ENCODE results near the gene HCK.

HCK gene

DNA sequence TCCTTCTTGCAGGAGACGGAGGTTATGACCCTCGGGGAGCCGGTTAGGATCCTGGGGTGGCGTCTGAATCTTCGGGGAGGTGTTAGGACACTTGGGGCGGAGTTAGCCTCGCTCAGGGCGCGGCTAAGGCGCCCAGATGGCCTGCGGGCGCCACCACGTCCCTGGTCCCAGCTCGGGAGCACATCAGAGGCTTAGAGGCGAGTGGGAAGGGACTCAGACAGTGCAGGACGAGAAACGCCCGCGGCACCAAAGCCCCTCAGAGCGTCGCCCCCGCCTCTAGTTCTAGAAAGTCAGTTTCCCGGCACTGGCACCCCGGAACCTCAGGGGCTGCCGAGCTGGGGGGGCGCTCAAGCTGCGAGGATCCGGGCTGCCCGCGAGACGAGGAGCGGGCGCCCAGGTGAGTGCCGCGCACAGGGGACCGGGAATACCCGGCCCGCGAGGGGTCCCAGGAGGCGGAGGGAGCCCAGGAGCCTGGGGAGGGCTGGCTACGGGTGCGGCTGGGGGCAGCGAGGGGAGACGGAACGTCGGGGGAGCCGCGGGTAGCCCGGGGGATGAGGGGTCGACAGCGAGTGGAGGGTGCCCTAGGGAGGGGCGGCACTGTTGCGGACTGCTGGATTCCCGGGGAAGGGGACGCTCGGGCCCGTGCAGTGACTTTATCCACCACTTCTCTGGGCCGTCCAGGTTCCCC lies at the start of gene HCK:
Gene HCK (plus strand): TSS at position 153 of the 688 bp plus-strand sequence.
- DNase-seq (ENCODE audit: low spot score), result peak; percentile 69
- TF ChIP-seq, protein P1, sequence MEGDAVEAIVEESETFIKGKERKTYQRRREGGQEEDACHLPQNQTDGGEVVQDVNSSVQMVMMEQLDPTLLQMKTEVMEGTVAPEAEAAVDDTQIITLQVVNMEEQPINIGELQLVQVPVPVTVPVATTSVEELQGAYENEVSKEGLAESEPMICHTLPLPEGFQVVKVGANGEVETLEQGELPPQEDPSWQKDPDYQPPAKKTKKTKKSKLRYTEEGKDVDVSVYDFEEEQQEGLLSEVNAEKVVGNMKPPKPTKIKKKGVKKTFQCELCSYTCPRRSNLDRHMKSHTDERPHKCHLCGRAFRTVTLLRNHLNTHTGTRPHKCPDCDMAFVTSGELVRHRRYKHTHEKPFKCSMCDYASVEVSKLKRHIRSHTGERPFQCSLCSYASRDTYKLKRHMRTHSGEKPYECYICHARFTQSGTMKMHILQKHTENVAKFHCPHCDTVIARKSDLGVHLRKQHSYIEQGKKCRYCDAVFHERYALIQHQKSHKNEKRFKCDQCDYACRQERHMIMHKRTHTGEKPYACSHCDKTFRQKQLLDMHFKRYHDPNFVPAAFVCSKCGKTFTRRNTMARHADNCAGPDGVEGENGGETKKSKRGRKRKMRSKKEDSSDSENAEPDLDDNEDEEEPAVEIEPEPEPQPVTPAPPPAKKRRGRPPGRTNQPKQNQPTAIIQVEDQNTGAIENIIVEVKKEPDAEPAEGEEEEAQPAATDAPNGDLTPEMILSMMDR (IDR thresholded peaks at IDR 0.05; ENCODE audit: extremely low read depth, missing control alignments), result no peak

DNA sequence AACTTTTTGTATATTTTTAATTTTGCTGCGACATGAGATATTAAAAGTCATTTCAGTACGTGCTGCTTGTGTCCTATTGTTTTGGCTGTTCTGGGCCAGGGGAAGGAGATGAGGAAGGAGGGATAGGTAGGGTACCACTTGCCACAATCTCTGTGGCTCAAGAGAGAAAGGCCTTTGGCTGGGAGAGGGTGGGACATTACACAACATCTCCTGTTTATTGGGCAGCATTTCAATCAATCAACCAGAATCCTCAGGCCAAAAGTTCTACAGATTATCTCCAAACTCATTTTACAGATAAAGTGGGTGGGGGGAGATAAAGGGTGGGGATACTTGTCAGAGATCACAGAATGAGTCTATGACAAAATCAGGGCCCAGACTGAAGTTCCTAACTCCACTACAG lies 48.7 kb upstream of the HCK start:
- TF ChIP-seq, protein P1 (IDR thresholded peaks at IDR 0.05; ENCODE audit: extremely low read depth, missing control alignments), result no peak
- no peak for DNase-seq (ENCODE audit: low spot score)

DNA sequence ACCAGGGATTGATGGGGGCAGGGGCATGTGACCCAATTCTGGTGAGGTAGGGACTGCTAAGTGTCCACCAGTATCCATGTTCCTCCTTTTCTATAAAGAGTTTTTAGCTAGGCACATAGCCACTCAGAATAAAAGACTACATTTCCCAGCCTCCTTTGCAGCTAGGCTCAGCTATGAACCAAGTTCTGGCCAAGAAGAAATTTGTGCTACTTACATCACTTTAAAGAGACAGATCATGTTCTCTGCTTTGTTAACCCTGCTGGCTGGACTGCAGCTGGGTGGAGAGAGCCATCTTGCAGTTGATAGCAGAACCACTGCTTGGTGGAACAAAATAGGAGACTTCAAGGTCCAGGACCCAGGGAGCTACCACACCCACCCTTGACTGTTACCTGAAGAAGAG lies 47.1 kb upstream of the HCK start:
- no peak for DNase-seq (ENCODE audit: low spot score)
- TF ChIP-seq, protein P1 (IDR thresholded peaks at IDR 0.05; ENCODE audit: extremely low read depth, missing control alignments), result no peak

DNA sequence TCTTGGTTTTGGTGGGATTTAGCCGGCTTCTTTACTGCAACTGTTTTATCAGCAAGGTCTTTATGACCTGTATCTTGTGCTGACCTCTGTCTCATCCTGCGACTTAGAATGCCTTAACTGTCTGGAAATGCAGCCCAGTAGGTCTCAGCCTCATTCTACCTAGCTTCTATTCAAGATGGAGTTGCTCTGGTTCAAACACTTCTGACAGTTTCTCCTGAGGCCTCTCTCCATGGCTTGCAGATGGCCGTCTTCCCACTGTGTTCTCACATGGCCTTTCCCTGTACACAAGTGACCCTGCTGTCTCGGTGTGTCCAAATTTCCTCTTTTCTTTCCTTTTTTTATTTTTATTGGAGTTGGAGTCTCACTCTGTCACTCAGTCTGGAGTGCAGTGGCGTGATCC lies 46.0 kb upstream of the HCK start:
- no peak for DNase-seq (ENCODE audit: low spot score)
- TF ChIP-seq, protein P1 (IDR thresholded peaks at IDR 0.05; ENCODE audit: extremely low read depth, missing control alignments), result no peak

DNA sequence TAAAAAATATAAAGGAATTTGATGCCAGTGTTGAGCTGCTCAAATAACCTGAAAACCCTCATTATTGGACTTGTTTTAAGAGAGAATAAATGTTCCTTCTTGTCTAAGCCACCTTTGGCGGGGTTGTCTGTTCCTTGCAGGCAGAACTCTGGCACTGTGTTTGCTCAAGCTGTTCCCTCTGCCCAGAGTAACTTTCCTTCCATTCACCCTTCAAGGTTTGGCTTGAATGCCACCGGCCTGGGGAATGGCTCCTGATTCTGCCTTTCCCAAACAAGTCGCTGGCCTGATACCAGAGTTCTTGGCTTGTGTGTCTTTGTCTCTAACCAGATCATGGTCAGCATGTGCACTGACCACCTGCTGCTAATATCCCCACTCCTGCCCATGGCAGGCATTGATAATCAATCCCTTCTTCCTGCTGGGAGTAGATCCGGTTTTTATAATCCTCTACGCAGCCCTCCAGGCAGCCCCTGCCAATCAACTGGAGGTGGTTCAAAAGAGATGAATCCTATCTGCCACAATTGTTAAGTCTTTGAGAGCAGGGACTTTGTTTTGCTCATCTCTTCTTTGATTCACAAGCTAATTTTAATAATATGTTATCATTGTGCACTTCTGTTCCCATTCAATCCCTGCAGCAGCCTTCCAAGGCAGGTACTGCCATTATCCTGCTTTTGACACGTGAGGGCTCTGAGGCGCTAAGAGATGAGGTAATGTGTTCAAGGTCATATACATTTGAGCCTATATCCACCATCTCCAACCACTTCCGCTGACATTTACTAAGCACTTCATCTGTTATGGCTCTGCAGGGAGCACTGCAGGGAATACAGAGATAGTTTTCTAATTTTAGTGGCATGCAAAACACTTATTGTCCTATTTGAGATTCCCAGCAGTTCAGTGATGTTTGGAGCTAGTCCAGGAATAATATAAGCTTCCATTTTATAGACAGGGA lies 44.9 kb upstream of the HCK start:
- DNase-seq (ENCODE audit: low spot score), result no peak
- TF ChIP-seq, protein P1 (IDR thresholded peaks at IDR 0.05; ENCODE audit: extremely low read depth, missing control alignments), result no peak

DNA sequence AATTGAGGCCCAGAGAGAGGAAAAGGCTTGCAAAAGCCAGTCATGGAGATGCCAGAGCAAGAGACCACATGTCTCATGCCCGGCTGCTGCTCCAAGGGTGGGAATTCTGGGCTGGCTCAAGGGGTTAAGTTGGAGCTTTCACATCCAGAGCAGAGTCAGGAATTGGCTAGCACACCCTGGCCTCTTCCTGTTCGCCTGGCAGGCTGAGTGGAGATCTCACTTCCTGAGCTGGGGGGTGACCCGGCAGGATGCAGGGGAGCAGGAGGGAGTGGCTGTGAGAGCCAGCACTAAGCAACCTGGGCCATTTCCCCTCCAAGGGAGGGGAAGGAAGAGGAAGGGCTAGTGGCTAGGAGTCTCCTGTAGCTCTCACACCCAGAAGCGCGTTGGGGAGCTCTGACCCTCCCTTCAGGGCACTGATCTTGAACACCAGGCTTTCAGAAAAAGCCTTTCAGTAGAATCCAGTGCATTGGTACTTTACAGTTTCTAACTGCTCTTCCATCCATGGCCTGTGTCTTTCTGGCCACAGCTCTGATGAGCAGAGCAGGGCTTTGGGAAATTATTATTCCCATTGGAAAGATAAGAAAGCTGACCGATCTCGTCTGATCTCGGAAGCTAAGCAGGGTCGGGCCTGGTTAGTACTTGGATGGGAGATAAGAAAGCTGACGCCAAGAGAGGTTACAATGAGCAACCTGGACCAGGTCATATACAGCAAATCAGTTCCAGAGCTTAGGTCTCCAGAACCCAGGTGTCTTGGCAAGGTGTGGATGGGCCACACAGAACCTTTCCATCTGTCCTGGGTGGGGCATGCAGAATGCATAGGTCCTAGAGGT lies 44.0 kb upstream of the HCK start:
- TF ChIP-seq, protein P1 (IDR thresholded peaks at IDR 0.05; ENCODE audit: extremely low read depth, missing control alignments), result no peak
- no peak for DNase-seq (ENCODE audit: low spot score)

All from GM20000 (cell line).